CD4-positive, alpha-beta T cell (primary cell): ENCODE measurements around the gene CARS1. TPM values are rescaled to one million over a fixed set of nuclear protein-coding genes. Genes with fewer than 3 reads are reported as not detected.

Source experiments
- ATAC-seq: fragments of 200-7000 bp; cut with Tn5 transposase; one replicate; pipeline ENCODE4 v1.10.0; 2022; ENCODE audit warnings: mild to moderate bottlenecking; ENCODE audit not compliant: poor library complexity
- CTCF ChIA-PET: fragments of 350-600 bp; sonication (Branson Sonifier 250); formaldehyde crosslinking; loops from one replicate; lab custom pipeline; 2021; ENCODE audit warnings: antibody characterized with exemption, inconsistent platforms; lab: Charles Lee
- POLR2A ChIA-PET: fragments of 350-600 bp; sonication (Branson Sonifier 250); formaldehyde crosslinking; loops from one replicate; lab custom pipeline; 2021; ENCODE audit warnings: antibody characterized with exemption, inconsistent platforms; lab: Charles Lee
- DNase-seq, 14 experiments: peaks; one replicate each; pipeline ENCODE4 v3.0.0-alpha.2; 2013 to 2020; ENCODE audit warnings: mixed read lengths in 2 of 14
- H3K27ac ChIP-seq, 2 donors: one replicate each; pipeline versions ENCODE4 v1.5.1 to v1.7.0; 2013; ENCODE audit warnings: low read length in 2 of 2, low read depth in 1 of 2, mild to moderate bottlenecking in 1 of 2
- H3K27me3 ChIP-seq, 2 experiments: 1 replicate in 1 of 2; 2 replicates in 1 of 2; pipeline versions ENCODE4 v1.6.1 to v1.7.0; 2013; ENCODE audit warnings: low read length in 2 of 2, control low read depth in 1 of 2, mild to moderate bottlenecking in 1 of 2, moderate library complexity in 1 of 2; ENCODE audit not compliant: insufficient read depth in 2 of 2, control insufficient read depth in 1 of 2
- H3K36me3 ChIP-seq: one replicate; pipeline ENCODE4 v1.6.1; 2013; ENCODE audit warnings: low read length, control low read depth; ENCODE audit not compliant: insufficient read depth
- H3K4me1 ChIP-seq: one replicate; pipeline ENCODE4 v1.6.1; 2013; ENCODE audit warnings: low read length, control low read depth; ENCODE audit not compliant: insufficient read depth
- H3K4me3 ChIP-seq: one replicate; pipeline ENCODE4 v1.5.1; 2013; ENCODE audit warnings: mild to moderate bottlenecking, low read length, moderate library complexity
- H3K9me3 ChIP-seq, 2 experiments: 1 replicate in 1 of 2; 2 replicates in 1 of 2; pipeline versions ENCODE4 v1.6.1 to v1.7.0; 2013; ENCODE audit warnings: low read length in 2 of 2, mild to moderate bottlenecking in 2 of 2, control low read depth in 1 of 2, moderate library complexity in 1 of 2; ENCODE audit not compliant: control insufficient read depth in 1 of 2, insufficient read depth in 1 of 2
- H3K27ac Mint-ChIP-seq: one replicate; pipeline ENCODE4 v1.8.0; 2020; ENCODE audit warnings: mixed read lengths
- H3K27me3 Mint-ChIP-seq: one replicate; pipeline ENCODE4 v1.8.0; 2021; ENCODE audit warnings: mixed read lengths
- H3K36me3 Mint-ChIP-seq: one replicate; pipeline ENCODE4 v1.8.0; 2021; ENCODE audit warnings: low read depth, mixed read lengths
- H3K4me1 Mint-ChIP-seq: one replicate; pipeline ENCODE4 v1.8.0; 2021; ENCODE audit warnings: low read depth, mixed read lengths
- H3K4me3 Mint-ChIP-seq: one replicate; pipeline ENCODE4 v1.8.0; 2020; ENCODE audit warnings: mild to moderate bottlenecking, mixed read lengths
- H3K9me3 Mint-ChIP-seq: one replicate; pipeline ENCODE4 v1.8.0; 2020; ENCODE audit warnings: mixed read lengths
- intact Hi-C, 2 experiments: fragments of 100-400 bp; cut with DNase I in 1 of 2; cut with micrococcal nuclease in 1 of 2; formaldehyde crosslinking; loops; one replicate each; pipeline versions ENCODE4 v1.15.1 to v1.9.0; 2023 to 2025; cut with DNase I, micrococcal nuclease
- total RNA-seq, 174 experiments: library from RNA in 2 of 174; stranded (reverse) in 2 of 174; gene quantifications; one replicate each; pipeline ENCODE4 v1.2.3 and lab custom pipeline; 2021 to 2026
- TF ChIP-seq, protein P1 (sequence below): fragments of 200-600 bp; IDR thresholded peaks from one replicate; pipeline ENCODE4 v1.8.0; 2022; ENCODE audit warnings: antibody characterized with exemption, mild to moderate bottlenecking

Gene CARS1
- total RNA-seq, 2 experiments from 2014 or later, result 24.1 to 25.2 TPM

DNA sequence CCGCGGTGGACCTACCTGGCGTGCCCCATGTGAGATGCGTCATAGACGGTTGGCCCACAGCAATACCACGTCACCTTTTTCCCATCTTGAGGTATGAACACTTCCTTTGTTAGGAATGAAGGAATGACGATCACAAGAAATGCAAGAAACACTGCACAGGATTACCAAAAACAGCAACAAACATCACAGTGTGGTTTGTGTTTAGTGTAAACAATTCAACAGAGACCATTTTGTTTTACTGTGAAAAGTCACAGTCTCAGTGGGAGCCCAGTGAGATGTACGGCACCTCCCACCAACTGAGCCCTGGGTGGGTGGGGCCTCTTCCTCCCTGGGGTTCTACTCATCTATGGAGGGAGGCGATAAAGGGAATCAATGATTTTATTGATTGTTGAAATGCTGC, 16.3 kb downstream of the CARS1 start:
- Mint-ChIP-seq H3K9me3 (no peaks in the 10 kb centered on the region), H3K4me1 (peaks cover 24% of the 10 kb centered on the region), H3K27me3 (no peaks in the 10 kb centered on the region), H3K36me3 (peaks cover 78% of the 10 kb centered on the region), H3K27ac (no peak overlapping the region), H3K4me3 (no peak overlapping the region)
- DNase-seq, result no peak
- intact Hi-C loops, result no loop called here
- Histone ChIP-seq H3K9me3 (no peaks in the 10 kb centered on the region), H3K4me1 (peaks cover 19% of the 10 kb centered on the region), H3K27me3 (no peaks in the 10 kb centered on the region), H3K27ac (no peak overlapping the region), H3K4me3 (no peak overlapping the region), H3K36me3 (peaks cover 82% of the 10 kb centered on the region)
- CTCF ChIA-PET, result no interaction called here
- POLR2A ChIA-PET, result interaction anchor here (1.7 kb wide), 1 partner anchor 51 kb away, joined by 5 read pairs; no protein-coding TSS in a partner anchor
- TF ChIP-seq, protein P1, sequence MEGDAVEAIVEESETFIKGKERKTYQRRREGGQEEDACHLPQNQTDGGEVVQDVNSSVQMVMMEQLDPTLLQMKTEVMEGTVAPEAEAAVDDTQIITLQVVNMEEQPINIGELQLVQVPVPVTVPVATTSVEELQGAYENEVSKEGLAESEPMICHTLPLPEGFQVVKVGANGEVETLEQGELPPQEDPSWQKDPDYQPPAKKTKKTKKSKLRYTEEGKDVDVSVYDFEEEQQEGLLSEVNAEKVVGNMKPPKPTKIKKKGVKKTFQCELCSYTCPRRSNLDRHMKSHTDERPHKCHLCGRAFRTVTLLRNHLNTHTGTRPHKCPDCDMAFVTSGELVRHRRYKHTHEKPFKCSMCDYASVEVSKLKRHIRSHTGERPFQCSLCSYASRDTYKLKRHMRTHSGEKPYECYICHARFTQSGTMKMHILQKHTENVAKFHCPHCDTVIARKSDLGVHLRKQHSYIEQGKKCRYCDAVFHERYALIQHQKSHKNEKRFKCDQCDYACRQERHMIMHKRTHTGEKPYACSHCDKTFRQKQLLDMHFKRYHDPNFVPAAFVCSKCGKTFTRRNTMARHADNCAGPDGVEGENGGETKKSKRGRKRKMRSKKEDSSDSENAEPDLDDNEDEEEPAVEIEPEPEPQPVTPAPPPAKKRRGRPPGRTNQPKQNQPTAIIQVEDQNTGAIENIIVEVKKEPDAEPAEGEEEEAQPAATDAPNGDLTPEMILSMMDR, result no peak
- ATAC-seq, result no peak

DNA sequence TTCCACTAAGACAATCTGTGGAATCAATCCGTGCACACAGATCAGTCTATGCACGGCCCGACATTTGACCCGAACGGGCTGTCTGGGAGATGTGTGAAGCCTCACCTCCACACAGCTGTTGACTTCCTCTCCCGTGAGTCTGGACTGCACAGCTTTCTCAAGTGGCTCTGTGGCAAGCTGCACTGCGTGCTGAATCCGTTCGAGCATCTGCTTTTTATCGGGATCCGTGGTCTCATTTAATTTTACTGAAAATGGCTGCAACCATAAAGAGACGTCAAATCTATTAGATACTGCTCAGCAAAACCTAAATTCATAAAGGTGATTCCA, 19.3 kb downstream of the CARS1 start:
- H3K9me3 ChIP-seq, result no peaks in the 10 kb centered on the region
- DNase-seq (peak in 1 of 14 experiments; percentile 28), ATAC-seq (no peak)
- H3K27me3 Mint-ChIP-seq, result no peaks in the 10 kb centered on the region
- peaks cover 85% of the 10 kb centered on the region for H3K36me3 ChIP-seq
- peak overlapping the region; percentile 63 for H3K27ac Mint-ChIP-seq
- POLR2A ChIA-PET, result interaction anchor here (0.7 to 2.1 kb wide), 5 partner anchors 12 to 503 kb away, joined by 3 to 12 read pairs (median 6); partner anchors contain the start of gene NAP1L4
- H3K36me3 Mint-ChIP-seq, result peaks cover 82% of the 10 kb centered on the region
- H3K9me3 Mint-ChIP-seq, result no peaks in the 10 kb centered on the region
- peaks cover 19% of the 10 kb centered on the region for H3K4me1 ChIP-seq
- peaks cover 27% of the 10 kb centered on the region for H3K4me1 Mint-ChIP-seq
- no peak overlapping the region for H3K27ac ChIP-seq
- H3K27me3 ChIP-seq, result no peaks in the 10 kb centered on the region
- CTCF ChIA-PET, result interaction anchor here (0.8 to 3.4 kb wide), 5 partner anchors 11 to 53 kb away, joined by 3 to 22 read pairs (median 4); no protein-coding TSS in a partner anchor
- H3K4me3 Mint-ChIP-seq, result no peak overlapping the region
- no peak overlapping the region for H3K4me3 ChIP-seq
- TF ChIP-seq, protein P1, result no peak
- intact Hi-C loops, result loop anchor here in 1 of 2 experiments (1.0 to 5.0 kb wide), 3 partner anchors 21 to 179 kb away; partner anchors contain the start of gene MRGPRG

DNA sequence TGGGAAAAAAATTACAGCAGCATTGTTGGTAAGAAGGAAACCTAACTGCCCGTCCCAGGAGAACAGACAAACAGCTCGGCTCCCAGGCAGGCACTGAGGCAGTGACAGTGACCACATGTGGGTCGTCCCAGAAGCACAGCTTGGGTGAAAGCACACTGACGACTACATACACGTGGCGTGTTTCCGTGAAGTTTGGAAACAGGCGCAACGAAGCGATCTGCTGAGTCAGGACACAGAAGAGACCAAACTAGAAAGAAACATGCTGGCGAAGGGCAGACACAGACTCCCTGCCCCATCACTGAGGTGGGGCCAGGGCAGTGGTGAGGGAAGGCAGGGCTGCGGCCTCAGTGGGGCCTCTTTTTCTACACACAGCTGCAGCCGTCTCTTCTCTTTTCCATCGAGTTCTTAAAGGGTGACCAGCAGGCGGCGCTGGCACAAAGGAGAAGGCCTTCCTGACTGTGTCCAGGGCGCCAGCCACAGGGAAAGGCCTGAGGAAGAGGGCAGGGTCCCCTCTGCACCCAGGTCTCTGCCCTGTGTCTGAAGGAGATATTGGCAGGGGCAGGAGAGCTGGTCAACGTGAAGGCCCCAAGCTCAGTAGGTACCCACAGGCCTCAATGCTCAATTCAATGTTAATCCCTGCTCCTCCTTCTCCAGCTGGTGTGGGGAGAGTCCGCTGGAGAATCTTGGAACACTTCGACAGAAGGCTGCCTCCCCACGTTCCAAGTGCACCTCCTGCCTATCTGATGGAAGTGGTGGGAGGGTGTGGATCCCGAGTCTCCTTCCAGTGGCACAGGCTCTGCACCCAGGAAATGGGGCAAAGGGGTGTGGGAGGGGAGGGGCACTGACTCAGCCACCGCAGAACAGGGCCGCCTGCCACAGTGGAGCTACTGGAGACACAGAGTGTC, 19.9 kb downstream of the CARS1 start:
- Histone ChIP-seq H3K36me3 (peaks cover 89% of the 10 kb centered on the region), H3K27ac (no peak overlapping the region), H3K4me1 (peaks cover 19% of the 10 kb centered on the region), H3K27me3 (no peaks in the 10 kb centered on the region), H3K4me3 (no peak overlapping the region), H3K9me3 (no peaks in the 10 kb centered on the region)
- H3K4me1 Mint-ChIP-seq, result peaks cover 30% of the 10 kb centered on the region
- no peak overlapping the region for H3K4me3 Mint-ChIP-seq
- H3K36me3 Mint-ChIP-seq, result peaks cover 84% of the 10 kb centered on the region
- TF ChIP-seq, protein P1, result peak; percentile 67
- ATAC-seq (peak; percentile 89), DNase-seq (peak in 12 of 14 experiments; percentile 22 to 72 (median 38))
- peak overlapping the region; percentile 63 for H3K27ac Mint-ChIP-seq
- ChIA-PET CTCF (interaction anchor here (0.8 to 3.4 kb wide), 7 partner anchors 12 to 54 kb away, joined by 3 to 22 read pairs (median 4); no protein-coding TSS in a partner anchor), POLR2A (interaction anchor here (1.0 to 2.1 kb wide), 4 partner anchors 12 to 54 kb away, joined by 3 to 12 read pairs (median 8); partner anchors contain the start of gene NAP1L4)
- no peaks in the 10 kb centered on the region for H3K9me3 Mint-ChIP-seq
- intact Hi-C loops, result loop anchor here in 1 of 2 experiments (1.0 to 5.0 kb wide), 3 partner anchors 20 to 180 kb away; partner anchors contain the start of gene MRGPRG
- no peaks in the 10 kb centered on the region for H3K27me3 Mint-ChIP-seq
